Ishikawa (cell line): Measurements from ENCODE around the gene KCNT1.
A peak's percentile ranks its signal among the peaks of the same experiment; 100 is the strongest.

ENCODE experiments used
- CEBPB ChIP-seq: IDR thresholded peaks from 2 replicates; pipeline ENCODE4 v1.6.1; 2012
- CREB1 ChIP-seq: IDR thresholded peaks from 2 replicates; pipeline ENCODE4 v1.6.1; 2012; ENCODE audit warnings: low read depth
- EGR1 ChIP-seq: IDR thresholded peaks from 2 replicates; pipeline ENCODE4 v1.6.1; 2012
- EP300 ChIP-seq: IDR thresholded peaks from 2 replicates; pipeline ENCODE4 v1.6.1; 2012; ENCODE audit warnings: borderline replicate concordance
- FOXM1 ChIP-seq: IDR thresholded peaks from 2 replicates; pipeline ENCODE4 v1.6.1; 2012; ENCODE audit warnings: low read depth, borderline replicate concordance
- MAX ChIP-seq: IDR thresholded peaks from 2 replicates; pipeline ENCODE4 v1.6.1; 2012
- NFIC ChIP-seq: IDR thresholded peaks from 2 replicates; pipeline ENCODE4 v1.6.1; 2012
- RAD21 ChIP-seq: IDR thresholded peaks from 2 replicates; pipeline ENCODE4 v1.6.1; 2012; ENCODE audit warnings: low read depth
- REST ChIP-seq: IDR thresholded peaks from 2 replicates; pipeline ENCODE4 v1.6.1; 2012; ENCODE audit warnings: low read depth, mild to moderate bottlenecking
- TAF1 ChIP-seq: IDR thresholded peaks from 2 replicates; pipeline ENCODE4 v1.6.1; 2012; ENCODE audit warnings: low read depth, mild to moderate bottlenecking
- TCF12 ChIP-seq: IDR thresholded peaks from 2 replicates; pipeline ENCODE4 v1.6.1; 2012; ENCODE audit warnings: low read depth
- TEAD4 ChIP-seq: IDR thresholded peaks from 2 replicates; pipeline ENCODE4 v1.6.1; 2012
- USF1 ChIP-seq: IDR thresholded peaks from 2 replicates; pipeline ENCODE4 v1.6.1; 2012
- YY1 ChIP-seq: IDR thresholded peaks from 2 replicates; pipeline ENCODE4 v1.6.1; 2012; ENCODE audit warnings: low read depth
- ZBTB7A ChIP-seq: IDR thresholded peaks from 2 replicates; pipeline ENCODE4 v1.6.1; 2012; ENCODE audit warnings: low read depth

KCNT1 gene

DNA sequence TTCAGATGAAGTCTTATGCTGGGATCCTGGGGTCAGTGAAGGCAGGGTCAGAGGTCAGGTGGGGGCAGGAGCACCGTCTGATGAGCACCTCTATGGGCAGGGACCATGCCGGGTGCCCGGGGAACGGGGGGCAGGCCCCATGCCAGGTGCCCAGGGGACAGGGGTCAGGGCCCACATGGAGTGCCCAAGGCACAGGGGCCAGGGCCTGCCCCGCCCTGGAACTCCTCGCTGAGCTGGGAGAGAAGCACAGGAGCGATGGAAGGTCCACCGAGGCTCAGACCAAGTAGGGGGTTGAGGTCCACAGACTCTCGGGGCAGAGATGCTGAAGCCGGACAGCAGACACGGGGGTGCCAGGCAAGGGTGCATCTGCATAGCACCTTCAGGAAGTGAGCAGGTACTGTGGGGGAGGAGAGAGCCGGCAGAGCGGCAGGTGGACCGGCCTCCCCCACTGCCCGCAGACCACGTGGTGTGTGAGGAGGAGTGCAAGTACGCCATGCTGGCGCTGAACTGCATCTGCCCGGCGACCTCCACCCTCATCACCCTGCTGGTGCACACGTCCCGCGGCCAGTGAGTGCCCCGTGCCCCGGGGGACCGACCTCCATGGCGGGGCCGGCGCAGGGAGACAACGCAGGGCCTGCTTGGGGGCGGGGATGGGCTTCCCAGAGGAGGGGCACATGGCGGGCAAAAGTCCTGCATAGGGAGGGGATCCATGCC, 67.7 kb downstream of the KCNT1 start:
- TF ChIP-seq ZBTB7A (no peak), TAF1 (no peak), TCF12 (no peak), RAD21 (no peak), USF1 (peak; percentile 75), NFIC (no peak), CEBPB (no peak), YY1 (peak; percentile 11; the same call in 1 of the 2 replicates), TEAD4 (no peak)

DNA sequence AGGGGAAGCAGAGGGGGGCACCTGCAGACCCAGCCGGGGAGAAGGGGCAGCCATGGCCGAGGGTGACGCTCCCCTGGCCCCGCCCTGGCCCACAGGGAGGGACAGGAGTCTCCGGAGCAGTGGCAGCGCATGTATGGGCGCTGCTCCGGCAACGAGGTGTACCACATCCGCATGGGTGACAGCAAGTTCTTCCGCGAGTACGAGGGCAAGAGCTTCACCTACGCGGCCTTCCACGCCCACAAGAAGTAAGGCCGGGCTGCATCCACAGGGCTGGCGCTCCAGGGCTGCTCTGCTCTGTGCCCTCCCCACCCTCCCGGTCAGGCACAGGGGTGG, 68.2 kb downstream of the KCNT1 start:
- TF ChIP-seq MAX (0 out of 2 replicates have a peak, but pooled peaks have one; percentile 33), EP300 (no peak)

DNA sequence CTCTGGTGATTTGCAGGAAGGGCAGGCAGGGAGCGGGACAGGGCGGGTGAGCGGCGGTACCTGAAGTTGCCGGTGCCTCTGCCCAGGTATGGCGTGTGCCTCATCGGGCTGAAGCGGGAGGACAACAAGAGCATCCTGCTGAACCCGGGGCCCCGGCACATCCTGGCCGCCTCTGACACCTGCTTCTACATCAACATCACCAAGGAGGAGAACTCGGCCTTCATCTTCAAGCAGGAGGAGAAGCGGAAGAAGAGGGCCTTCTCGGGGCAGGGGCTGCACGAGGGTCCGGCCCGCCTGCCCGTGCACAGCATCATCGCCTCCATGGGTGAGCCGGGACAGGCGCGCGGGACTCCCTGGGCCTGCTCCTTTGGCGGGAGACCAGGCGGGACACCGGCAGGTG, 68.8 kb downstream of the KCNT1 start:
- no peak for TF ChIP-seq MAX
- no peak for TF ChIP-seq CEBPB
- no peak for TF ChIP-seq TCF12
- no peak for TF ChIP-seq FOXM1
- TF ChIP-seq NFIC = no peak
- no peak for TF ChIP-seq YY1
- TF ChIP-seq RAD21 = no peak
- no peak for TF ChIP-seq TEAD4
- no peak for TF ChIP-seq EGR1

DNA sequence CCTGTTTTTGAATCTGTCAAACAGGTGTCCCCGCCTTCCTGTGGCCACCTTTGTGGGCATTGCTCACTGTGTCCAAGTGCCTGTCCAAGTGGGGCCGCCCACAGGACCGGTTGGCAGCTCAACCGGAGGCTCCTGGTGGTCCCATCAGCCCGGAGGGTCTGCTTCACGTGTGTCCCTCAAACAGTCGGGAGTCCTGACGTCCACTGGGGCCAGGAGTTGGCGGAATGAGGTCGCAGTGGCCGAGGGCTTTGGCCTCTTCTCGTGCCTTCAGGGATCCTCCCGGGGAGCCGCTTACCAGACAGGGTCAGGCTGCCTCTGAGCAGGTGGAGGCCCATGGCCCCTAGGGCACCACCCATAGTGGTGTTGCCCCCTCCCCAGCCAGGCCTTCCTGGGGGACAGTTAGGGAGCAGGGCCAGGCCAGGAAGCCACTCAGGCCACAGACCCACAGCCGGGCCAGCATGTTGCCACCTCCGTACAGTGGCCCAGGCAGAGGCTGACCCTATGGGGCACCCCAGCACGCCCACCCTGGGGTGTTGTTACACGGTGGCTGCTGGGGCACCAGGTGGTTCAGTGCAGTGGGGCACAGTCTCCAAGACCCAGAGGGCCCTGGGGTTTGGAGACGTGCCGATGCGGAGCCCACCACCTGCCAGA, 69.5 kb downstream of the KCNT1 start:
- no peak for TF ChIP-seq EP300
- no peak for TF ChIP-seq USF1

GRCh38 chr9:135772056-135772646, 70.2 kb downstream of the KCNT1 start:
- no peak for TF ChIP-seq USF1
- no peak for TF ChIP-seq NFIC
- TF ChIP-seq RAD21 = no peak
- no peak for TF ChIP-seq TAF1

DNA sequence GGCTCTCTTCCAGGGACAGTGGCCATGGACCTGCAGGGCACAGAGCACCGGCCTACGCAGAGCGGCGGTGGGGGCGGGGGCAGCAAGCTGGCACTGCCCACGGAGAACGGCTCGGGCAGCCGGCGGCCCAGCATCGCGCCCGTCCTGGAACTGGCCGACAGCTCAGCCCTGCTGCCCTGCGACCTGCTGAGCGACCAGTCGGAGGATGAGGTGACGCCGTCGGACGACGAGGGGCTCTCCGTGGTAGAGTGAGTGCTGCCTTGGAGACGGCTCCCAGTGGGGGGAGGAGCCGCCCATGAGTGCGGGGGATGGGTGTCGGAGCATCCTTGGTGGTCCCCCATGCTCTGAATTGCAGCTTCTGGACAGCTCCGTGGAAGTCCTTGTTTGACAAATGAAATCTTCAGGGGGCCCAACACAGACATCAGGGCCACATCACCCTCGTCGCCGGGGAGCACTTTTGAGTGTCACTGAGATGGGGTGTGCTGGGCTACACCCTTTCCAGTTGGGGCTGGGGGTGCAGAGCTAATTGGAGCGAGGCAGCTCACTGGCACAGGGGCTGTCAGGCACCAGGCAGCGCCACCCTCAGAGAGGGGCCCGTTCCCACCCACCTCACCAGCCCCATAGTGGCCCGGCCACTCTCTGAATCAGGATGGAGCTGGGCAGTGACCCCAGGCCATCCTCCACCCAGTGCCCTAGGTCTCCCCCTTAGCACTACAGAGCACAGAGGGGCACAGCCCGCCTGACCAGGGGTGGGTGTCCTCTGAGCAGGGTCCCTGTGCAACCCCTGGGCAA, 70.9 kb downstream of the KCNT1 start:
- TF ChIP-seq REST (no peak), FOXM1 (no peak), TCF12 (no peak), YY1 (no peak), CEBPB (no peak), ZBTB7A (no peak), USF1 (no peak), MAX (no peak), TAF1 (no peak), CREB1 (no peak), RAD21 (no peak), NFIC (no peak), EGR1 (no peak), EP300 (no peak), TEAD4 (no peak)
